HG03520 (cell line): Measurements from ENCODE around the gene FLOT1.

Experiments used
- ATAC-seq: cut with Tn5 transposase; IDR thresholded peaks from one replicate; pipeline ENCODE4 v1.9.1; 2021; ENCODE audit warnings: mild to moderate bottlenecking, moderate library complexity; ENCODE audit not compliant: unreplicated experiment

Gene FLOT1

GRCh38 chr6:30747902-30748769, 5.6 kb upstream of the FLOT1 start:
- ATAC-seq = no peak

- no peak for ATAC-seq
Measured at GRCh38 chr6:30747300-30747687, 4.8 kb upstream of the FLOT1 start.

GRCh38 chr6:30744054-30744805, 1.7 kb upstream of the FLOT1 start, which contains the start of gene IER3:
IER3 (minus strand) TSS chr6:30744547; CDS start chr6:30744518, 29 bp downstream.
- no peak for ATAC-seq

GRCh38 chr6:30743099-30744053, 889 bp upstream of the FLOT1 start:
- ATAC-seq = no peak

GRCh38 chr6:30741789-30742315, 635 bp downstream of the FLOT1 start:
- no peak for ATAC-seq

GRCh38 chr6:30741063-30741779, 1.3 kb downstream of the FLOT1 start:
- ATAC-seq = no peak

- no peak for ATAC-seq
Measured at GRCh38 chr6:30740540-30740870, 2.0 kb downstream of the FLOT1 start.

- ATAC-seq = no peak
Measured at GRCh38 chr6:30738532-30738931, 4.0 kb downstream of the FLOT1 start.

- no peak for ATAC-seq
Measured at GRCh38 chr6:30735668-30736314, 6.7 kb downstream of the FLOT1 start.

GRCh38 chr6:30732237-30732943, 10.1 kb downstream of the FLOT1 start:
- ATAC-seq = no peak

- peak; percentile 55 for ATAC-seq
Measured at GRCh38 chr6:30730601-30731435, 11.7 kb downstream of the FLOT1 start.

- no peak for ATAC-seq
Measured at GRCh38 chr6:30727920-30728553, 14.4 kb downstream of the FLOT1 start.

- no peak for ATAC-seq
Measured at GRCh38 chr6:30726506-30727413, 15.7 kb downstream of the FLOT1 start.

GRCh38 chr6:30725713-30726505, 16.6 kb downstream of the FLOT1 start:
- ATAC-seq = no peak

- no peak for ATAC-seq
Measured at GRCh38 chr6:30724906-30725667, 17.4 kb downstream of the FLOT1 start.
